DOHH2 (cell line): ENCODE results near the gene MTA2.

Source experiments
- H3F3A ChIP-seq: fragments of 200-600 bp; sonication (generic), shearing (Covaris generic); 2 replicates; pipeline ENCODE4 v1.6.0; 2016; ENCODE audit warnings: antibody characterized with exemption, mild to moderate bottlenecking; ENCODE audit not compliant: control insufficient read depth, insufficient read depth
- H3K27ac ChIP-seq: fragments of 200-600 bp; sonication (generic); 2 replicates; pipeline ENCODE4 v1.5.1; 2014; ENCODE audit warnings: low read depth, mild to moderate bottlenecking, low read length, moderate library complexity
- H3K27me3 ChIP-seq: fragments of 200-600 bp; sonication (generic); 2 replicates; pipeline ENCODE4 v1.6.1; 2014; ENCODE audit warnings: mild to moderate bottlenecking, low read length, mixed read lengths; ENCODE audit not compliant: control insufficient read depth
- H3K36me3 ChIP-seq: fragments of 200-600 bp; sonication (generic); 2 replicates; pipeline ENCODE4 v1.6.1; 2014; ENCODE audit warnings: mild to moderate bottlenecking, low read length, moderate library complexity, mixed read lengths; ENCODE audit not compliant: control insufficient read depth
- H3K4me1 ChIP-seq: fragments of 200-600 bp; sonication (generic); 2 replicates; pipeline ENCODE4 v1.6.1; 2014; ENCODE audit warnings: mild to moderate bottlenecking, low read length, mixed read lengths; ENCODE audit not compliant: control insufficient read depth
- H3K4me2 ChIP-seq: fragments of 200-600 bp; sonication (generic); 2 replicates; pipeline ENCODE4 v1.6.0; 2014; ENCODE audit warnings: mild to moderate bottlenecking, low read length, moderate library complexity
- H3K4me3 ChIP-seq: fragments of 200-600 bp; sonication (generic); 2 replicates; pipeline ENCODE4 v1.5.1; 2014; ENCODE audit warnings: mild to moderate bottlenecking, low read length, mixed read lengths
- H3K79me2 ChIP-seq: fragments of 200-600 bp; sonication (generic); 2 replicates; pipeline ENCODE4 v1.6.1; 2014; ENCODE audit warnings: mild to moderate bottlenecking, low read length, mixed read lengths; ENCODE audit not compliant: control insufficient read depth
- H3K9me2 ChIP-seq: fragments of 200-600 bp; sonication (generic); replicated peaks from 2 replicates; pipeline ENCODE4 v1.6.1; 2014; ENCODE audit warnings: mild to moderate bottlenecking, low read length, mixed read lengths; ENCODE audit not compliant: control insufficient read depth
- H3K9me3 ChIP-seq: fragments of 200-600 bp; sonication (generic); 2 replicates; pipeline ENCODE4 v1.6.1; 2014; ENCODE audit warnings: antibody characterized with exemption, low read length, mixed read lengths; ENCODE audit not compliant: control insufficient read depth, insufficient read depth
- H4K20me1 ChIP-seq: fragments of 200-600 bp; sonication (generic); 2 replicates; pipeline ENCODE4 v1.6.0; 2014; ENCODE audit warnings: low read depth, mild to moderate bottlenecking, antibody characterized with exemption, low read length, moderate library complexity; ENCODE audit not compliant: control insufficient read depth, insufficient read depth
- CTCF ChIP-seq: fragments of 200-600 bp; sonication (generic); IDR thresholded peaks from one replicate; pipeline ENCODE4 v1.5.1; 2014; ENCODE audit warnings: antibody characterized with exemption, mild to moderate bottlenecking, low read depth, low read length; ENCODE audit not compliant: poor library complexity, severe bottlenecking
- EZH2phosphoT487 ChIP-seq: fragments of 200-600 bp; sonication (generic); IDR thresholded peaks from 2 replicates; pipeline ENCODE4 v1.6.1; 2017; ENCODE audit warnings: borderline replicate concordance, mild to moderate bottlenecking, antibody characterized with exemption, low read length, moderate library complexity, mixed read lengths

MTA2 gene

DNA sequence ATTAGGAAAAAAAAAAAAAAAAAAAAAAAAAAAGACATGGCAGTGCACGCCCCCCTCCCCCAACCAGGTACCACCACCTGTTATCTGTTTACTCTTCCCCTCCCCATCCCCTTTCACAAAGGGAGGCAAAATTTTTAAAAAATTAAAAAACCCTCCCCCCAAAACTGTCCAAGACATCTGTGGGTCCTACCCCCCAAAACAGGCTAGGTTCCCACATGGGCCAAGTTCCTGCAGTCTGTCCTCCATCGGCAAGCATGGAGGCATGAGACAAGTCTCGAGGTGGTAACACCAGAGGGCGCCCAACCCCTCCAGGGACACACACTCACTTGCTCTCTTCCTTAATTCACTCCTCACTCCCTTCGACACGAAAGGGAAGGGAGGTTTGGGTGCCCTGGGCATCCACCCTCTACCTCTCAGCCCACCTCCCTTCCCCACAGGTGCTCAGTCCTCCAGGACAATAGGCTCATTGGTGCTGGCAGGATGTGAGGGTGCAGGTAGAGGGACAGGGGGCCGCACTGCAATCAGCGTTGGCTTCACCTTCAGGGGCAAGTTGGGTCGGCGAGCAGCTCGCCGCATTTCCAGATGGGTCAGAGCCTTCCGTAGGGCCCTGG is 8.1 kb downstream of the MTA2 start:
- Histone ChIP-seq H3K36me3 (peaks cover 86% of the 10 kb centered on the region), H3K4me3 (no peak overlapping the region), H3K4me1 (peaks cover 39% of the 10 kb centered on the region), H3K9me2 (no peaks in the 10 kb centered on the region), H4K20me1 (peaks cover 4% of the 10 kb centered on the region; the same call in 1 of the 2 replicates), H3K27me3 (no peaks in the 10 kb centered on the region), H3K4me2 (peak overlapping the region; percentile 37), H3K79me2 (peaks cover 50% of the 10 kb centered on the region), H3K9me3 (no peaks in the 10 kb centered on the region), H3K27ac (no peak overlapping the region), H3F3A (peaks cover 32% of the 10 kb centered on the region)
- TF ChIP-seq EZH2phosphoT487, result no peak
- TF ChIP-seq CTCF, result peak; percentile 89

GRCh38 chr11:62592989-62593421 is 8.7 kb downstream of the MTA2 start:
- H3K27me3 ChIP-seq, result no peaks in the 10 kb centered on the region
- H3K9me3 ChIP-seq, result no peaks in the 10 kb centered on the region
- no peaks in the 10 kb centered on the region for H3K9me2 ChIP-seq
- H3K4me3 ChIP-seq, result peak overlapping the region; percentile 83
- no peak for TF ChIP-seq EZH2phosphoT487
- TF ChIP-seq CTCF, result no peak
- peak overlapping the region; percentile 75 for H3K27ac ChIP-seq
- peaks cover 48% of the 10 kb centered on the region for H3K79me2 ChIP-seq
- H3K4me2 ChIP-seq, result peak overlapping the region; percentile 99
- H4K20me1 ChIP-seq, result 0 out of 2 replicates have a peak, but pooled peaks cover under 1% of the 10 kb centered on the region
- H3K4me1 ChIP-seq, result peaks cover 35% of the 10 kb centered on the region
- peaks cover 84% of the 10 kb centered on the region for H3K36me3 ChIP-seq
- H3F3A ChIP-seq, result peaks cover 32% of the 10 kb centered on the region

GRCh38 chr11:62592146-62592815 is 9.4 kb downstream of the MTA2 start:
- Histone ChIP-seq H3K27me3 (no peaks in the 10 kb centered on the region), H4K20me1 (no peaks in the 10 kb centered on the region), H3K9me2 (no peaks in the 10 kb centered on the region), H3K9me3 (no peaks in the 10 kb centered on the region), H3K4me2 (peak overlapping the region; percentile 99), H3K79me2 (peaks cover 48% of the 10 kb centered on the region), H3F3A (peaks cover 32% of the 10 kb centered on the region), H3K36me3 (peaks cover 84% of the 10 kb centered on the region), H3K4me3 (peak overlapping the region; percentile 83), H3K4me1 (peaks cover 35% of the 10 kb centered on the region), H3K27ac (peak overlapping the region; percentile 75)
- TF ChIP-seq CTCF (no peak), EZH2phosphoT487 (no peak)
